Measurements from ENCODE around the gene USHBP1. TPM values are rescaled to one million over a fixed set of nuclear protein-coding genes. Genes with fewer than 3 reads are reported as not detected.

Gene USHBP1
- total and polyA plus RNA-seq, 2 of the 13 experiments (the other 11 are each of a cell fraction or from before 2014, with no cell fraction given) = 0.15 to 1.5 TPM

GRCh38 chr19:17248011-17248776 lies 16.4 kb downstream of the USHBP1 start (continued):
- no peak for TF ChIP-seq ZSCAN20 (CRISPR knock-in tag; IDR thresholded peaks at IDR 0.05; ENCODE audit: borderline replicate concordance)
- TF ChIP-seq SMARCC2 (IDR thresholded peaks at IDR 0.05) = no peak
- peak; percentile 96 for TF ChIP-seq NR2C2 (CRISPR knock-in tag; IDR thresholded peaks at IDR 0.05; ENCODE audit: borderline replicate concordance)
- no peak for TF ChIP-seq ZNF468 (CRISPR knock-in tag; IDR thresholded peaks at IDR 0.05)
- no peak for TF ChIP-seq ZNF318 (CRISPR knock-in tag; IDR thresholded peaks at IDR 0.05)
- no peak for TF ChIP-seq ZNF776 (CRISPR knock-in tag; IDR thresholded peaks at IDR 0.05)
- TF ChIP-seq SIX1 (CRISPR knock-in tag; IDR thresholded peaks at IDR 0.05; ENCODE audit: borderline replicate concordance) = peak; percentile 73; the same call in 1 of the 2 replicates
- TF ChIP-seq TMF1 (CRISPR knock-in tag; IDR thresholded peaks at IDR 0.05; ENCODE audit: low read depth) = peak; percentile 72
- TF ChIP-seq SPEN (CRISPR knock-in tag; IDR thresholded peaks at IDR 0.05; ENCODE audit: low read depth) = peak; percentile 93; the same call in 1 of the 2 replicates
- TF ChIP-seq ZNF234 (CRISPR knock-in tag; conservative IDR thresholded peaks at IDR 0.05) = no peak
- peak; percentile 87 for TF ChIP-seq POGK (CRISPR knock-in tag; conservative IDR thresholded peaks at IDR 0.05)
- TF ChIP-seq ZNF138 (CRISPR knock-in tag; IDR thresholded peaks at IDR 0.05; ENCODE audit: low read depth) = no peak
- TF ChIP-seq IKZF4 (CRISPR knock-in tag; IDR thresholded peaks at IDR 0.05; ENCODE audit: borderline replicate concordance, low read depth, not compliant biosample characterization) = no peak
- TF ChIP-seq CBX5 (CRISPR knock-in tag; IDR thresholded peaks at IDR 0.05; ENCODE audit: borderline replicate concordance) = peak; percentile 22; the same call in 1 of the 2 replicates
- TF ChIP-seq ZHX1 (CRISPR knock-in tag; IDR thresholded peaks at IDR 0.05; ENCODE audit: low read depth) = peak; percentile 80

Data from HepG2 (cell line).